Activated CD4-positive, alpha-beta memory T cell treated with anti-CD3 and anti-CD28 coated beads for 36 hours (primary cell): Measurements from ENCODE around the gene ANKRD27. TPM values are rescaled to one million over a fixed set of nuclear protein-coding genes. Genes with fewer than 3 reads are reported as not detected.

Experiments
- CTCF ChIA-PET: fragments of 350-600 bp; sonication (Branson Sonifier 250); formaldehyde crosslinking; loops from one replicate; lab custom pipeline; 2021; ENCODE audit warnings: antibody characterized with exemption, inconsistent platforms; lab: Charles Lee
- POLR2A ChIA-PET: fragments of 350-600 bp; sonication (Branson Sonifier 250); formaldehyde crosslinking; loops from one replicate; lab custom pipeline; 2021; ENCODE audit warnings: antibody characterized with exemption; lab: Charles Lee
- DNase-seq: peaks from one replicate; pipeline ENCODE4 v3.0.0-alpha.2; 2020
- H3K27ac Mint-ChIP-seq: one replicate; pipeline ENCODE4 v1.8.0; 2021; ENCODE audit warnings: mixed read lengths
- H3K27me3 Mint-ChIP-seq: one replicate; pipeline ENCODE4 v1.8.0; 2021; ENCODE audit warnings: mixed read lengths
- H3K36me3 Mint-ChIP-seq: one replicate; pipeline ENCODE4 v1.8.0; 2021; ENCODE audit warnings: mixed read lengths
- H3K4me1 Mint-ChIP-seq: one replicate; pipeline ENCODE4 v1.8.0; 2021; ENCODE audit warnings: low read depth, mixed read lengths
- H3K4me3 Mint-ChIP-seq: one replicate; pipeline ENCODE4 v1.8.0; 2021; ENCODE audit warnings: mild to moderate bottlenecking, mixed read lengths
- H3K9me3 Mint-ChIP-seq: one replicate; pipeline ENCODE4 v1.8.0; 2021; ENCODE audit warnings: mixed read lengths
- intact Hi-C: fragments of 100-400 bp; cut with micrococcal nuclease; formaldehyde crosslinking; loops from one replicate; pipeline ENCODE4 v1.15.1; 2023
- total RNA-seq, 2 experiments: library from RNA; stranded (reverse); gene quantifications; one replicate each; pipeline ENCODE4 v1.2.3, GENCODE V29; 2021

ANKRD27 gene
- total RNA-seq, 2 experiments from 2014 or later: 39.7 to 45.4 TPM

DNA sequence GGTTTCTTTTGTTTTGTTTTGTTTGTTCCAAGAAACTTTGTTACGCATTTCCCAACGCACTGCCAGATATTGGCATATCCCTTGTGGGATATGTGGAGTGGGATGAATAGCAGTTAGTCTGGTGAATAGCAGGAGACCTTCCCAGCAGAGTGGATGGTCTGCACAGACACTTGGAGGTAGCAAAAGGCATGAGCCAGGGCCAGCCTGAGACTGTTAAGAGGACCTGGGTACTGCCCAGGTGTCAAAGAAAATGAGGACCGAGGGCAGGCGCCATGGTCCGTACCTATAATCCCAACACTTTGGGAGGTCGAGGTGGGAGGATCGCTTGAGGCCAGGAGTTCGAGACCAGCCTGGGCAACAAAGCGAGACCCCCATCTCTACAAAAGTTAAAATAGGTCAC, 107.5 kb downstream of the ANKRD27 start:
- Mint-ChIP-seq H3K27me3 (peaks cover 17% of the 10 kb centered on the region), H3K4me1 (peaks cover 2% of the 10 kb centered on the region), H3K9me3 (no peaks in the 10 kb centered on the region), H3K27ac (no peak overlapping the region), H3K36me3 (no peaks in the 10 kb centered on the region), H3K4me3 (no peak overlapping the region)
- ChIA-PET CTCF (no interaction called here), POLR2A (no interaction called here)
- no peak for DNase-seq
- intact Hi-C loops: no loop called here

- DNase-seq: no peak
- Mint-ChIP-seq H3K9me3 (no peaks in the 10 kb centered on the region), H3K27me3 (peaks cover 15% of the 10 kb centered on the region), H3K4me3 (no peak overlapping the region), H3K27ac (no peak overlapping the region), H3K4me1 (no peaks in the 10 kb centered on the region), H3K36me3 (no peaks in the 10 kb centered on the region)
- ChIA-PET POLR2A (no interaction called here), CTCF (interaction anchor here (0.7 kb wide), 1 partner anchor 68 kb away, joined by 3 read pairs; no protein-coding TSS in a partner anchor)
- intact Hi-C loops: no loop called here
These were observed 108.6 kb downstream of the ANKRD27 start for GRCh38 chr19:32566246-32566830.

DNA sequence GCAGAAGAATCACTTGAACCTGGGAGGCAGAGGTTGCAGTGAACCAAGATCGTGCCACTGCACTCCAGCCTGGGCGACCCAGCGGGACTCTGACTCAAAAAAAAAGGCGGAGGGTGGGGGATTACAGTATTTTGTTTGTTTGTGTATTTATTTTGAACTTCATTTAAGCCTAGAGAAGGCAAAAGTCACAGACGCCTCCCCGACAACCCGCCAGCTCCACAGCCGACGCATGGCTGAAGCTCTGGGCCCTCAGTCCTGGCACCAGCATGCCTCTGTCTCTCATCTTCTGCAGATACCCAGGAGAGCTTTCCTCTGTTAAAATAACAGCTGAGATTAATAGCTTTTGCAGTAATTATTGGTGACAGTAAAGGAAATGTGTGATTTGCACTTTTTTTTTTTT, 111.2 kb downstream of the ANKRD27 start:
- no peak for DNase-seq
- intact Hi-C loops: no loop called here
- Mint-ChIP-seq H3K27ac (no peak overlapping the region), H3K27me3 (peaks cover 5% of the 10 kb centered on the region), H3K9me3 (no peaks in the 10 kb centered on the region), H3K4me3 (no peak overlapping the region), H3K4me1 (no peaks in the 10 kb centered on the region), H3K36me3 (no peaks in the 10 kb centered on the region)
- ChIA-PET CTCF (interaction anchor here (0.6 kb wide), 1 partner anchor 419 kb away, joined by 5 read pairs; no protein-coding TSS in a partner anchor), POLR2A (no interaction called here)

- intact Hi-C loops: no loop called here
- no peak for DNase-seq
- H3K27me3 Mint-ChIP-seq: peaks cover 3% of the 10 kb centered on the region
- ChIA-PET POLR2A (no interaction called here), CTCF (interaction anchor here (0.6 kb wide), 1 partner anchor 41 kb away, joined by 4 read pairs; no protein-coding TSS in a partner anchor)
- no peaks in the 10 kb centered on the region for H3K4me1 Mint-ChIP-seq
- no peaks in the 10 kb centered on the region for H3K9me3 Mint-ChIP-seq
- no peaks in the 10 kb centered on the region for H3K36me3 Mint-ChIP-seq
- no peak overlapping the region for H3K4me3 Mint-ChIP-seq
- H3K27ac Mint-ChIP-seq: no peak overlapping the region
These were observed 116.3 kb downstream of the ANKRD27 start for GRCh38 chr19:32558607-32559228.

GRCh38 chr19:32555786-32556185, 119.2 kb downstream of the ANKRD27 start:
- ChIA-PET POLR2A (no interaction called here), CTCF (interaction anchor here (1.3 kb wide), 1 partner anchor 90 kb away, joined by 5 read pairs; no protein-coding TSS in a partner anchor)
- Mint-ChIP-seq H3K27me3 (peaks cover 3% of the 10 kb centered on the region), H3K4me1 (no peaks in the 10 kb centered on the region), H3K36me3 (no peaks in the 10 kb centered on the region), H3K27ac (no peak overlapping the region), H3K9me3 (no peaks in the 10 kb centered on the region), H3K4me3 (no peak overlapping the region)
- no peak for DNase-seq
- intact Hi-C loops: no loop called here

DNA sequence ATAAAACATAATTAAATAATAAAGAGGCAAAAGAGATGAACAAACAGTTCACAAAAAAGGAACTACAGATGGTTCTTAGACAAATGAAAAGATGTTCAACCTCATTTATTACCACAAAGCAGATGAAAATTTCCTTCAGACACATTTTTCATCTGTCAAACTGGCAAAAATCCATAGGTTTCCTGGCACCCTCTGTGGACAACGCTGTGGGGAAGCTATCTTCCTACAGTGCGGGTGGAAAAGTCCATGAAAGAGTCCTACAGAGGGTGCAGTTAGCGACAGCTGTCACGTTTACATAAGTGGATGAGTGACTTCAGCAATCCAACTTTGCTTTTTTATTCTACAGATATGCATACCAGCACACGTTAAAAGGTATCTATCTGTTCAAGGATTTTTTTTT, 124.3 kb downstream of the ANKRD27 start:
- no peak overlapping the region for H3K27ac Mint-ChIP-seq
- intact Hi-C loops: no loop called here
- DNase-seq: no peak
- CTCF ChIA-PET: no interaction called here
- H3K9me3 Mint-ChIP-seq: no peaks in the 10 kb centered on the region
- H3K27me3 Mint-ChIP-seq: no peaks in the 10 kb centered on the region
- H3K4me1 Mint-ChIP-seq: no peaks in the 10 kb centered on the region
- POLR2A ChIA-PET: no interaction called here
- no peaks in the 10 kb centered on the region for H3K36me3 Mint-ChIP-seq
- H3K4me3 Mint-ChIP-seq: no peak overlapping the region

Other genes with a start within 250 kb of the ANKRD27 start
- gene PDCD5, start 94.0 kb downstream of the ANKRD27 start, total RNA-seq: 100 to 1,000 TPM; 242 to 246 TPM
- under 1 TPM; 0.10 to 0.19 TPM for gene RGS9BP, start 668 bp upstream of the ANKRD27 start, total RNA-seq
- 10 to 100 TPM; 14.9 to 15.0 TPM for gene NUDT19, start 16.6 kb upstream of the ANKRD27 start, total RNA-seq
- under 1 TPM; 0.24 to 0.63 TPM for gene TDRD12, start 44.6 kb upstream of the ANKRD27 start, total RNA-seq
- under 1 TPM in 1 of 2 experiments, not detected in 1; 0.22 TPM for gene SLC7A9, start 194.6 kb upstream of the ANKRD27 start, total RNA-seq